Gastrocnemius medialis (tissue), 4 donors: ENCODE measurements around the gene PDAP1.

Experiments
- POLR2A ChIP-seq, 2 donors: fragments of 450-650 bp; IDR thresholded peaks; one replicate each; pipeline ENCODE4 v1.6.1; 2017; ENCODE audit warnings: antibody characterized with exemption in 2 of 2, mild to moderate bottlenecking in 2 of 2, moderate library complexity in 2 of 2
- TF ChIP-seq, protein P1 (sequence below), 5 experiments: fragments of 450-650 bp in 3 of 5; fragments of 200-600 bp in 2 of 5; sonication (generic) in 2 of 5; IDR thresholded peaks in 4 of 5; conservative IDR thresholded peaks in 1 of 5; 1 replicate in 4 of 5; 2 replicates in 1 of 5; pipeline ENCODE4 v1.5.1; 2016 to 2019; ENCODE audit warnings: antibody characterized with exemption in 5 of 5, mild to moderate bottlenecking in 3 of 5, moderate library complexity in 3 of 5

DNA sequence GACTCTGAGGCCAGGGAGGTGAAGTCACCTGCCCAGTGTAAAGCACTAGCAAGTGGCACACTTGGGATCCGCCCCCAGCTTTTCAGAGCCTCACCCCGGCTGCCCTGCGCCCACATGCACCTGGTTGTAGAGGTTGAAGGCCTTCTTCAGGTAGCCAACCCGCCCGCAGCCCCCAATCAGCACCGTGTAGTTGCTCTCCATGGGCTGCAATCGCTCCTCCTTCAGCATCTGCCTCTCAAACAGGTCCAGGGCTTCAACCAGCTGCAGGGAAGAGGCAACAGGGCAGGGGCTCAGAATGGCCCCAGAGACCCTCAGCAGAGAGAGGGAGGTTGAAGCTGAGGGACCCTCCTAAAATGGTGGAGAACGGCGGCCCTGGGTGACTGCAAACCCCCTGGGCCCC lies 24.8 kb upstream of the PDAP1 start:
- TF ChIP-seq, protein P1, sequence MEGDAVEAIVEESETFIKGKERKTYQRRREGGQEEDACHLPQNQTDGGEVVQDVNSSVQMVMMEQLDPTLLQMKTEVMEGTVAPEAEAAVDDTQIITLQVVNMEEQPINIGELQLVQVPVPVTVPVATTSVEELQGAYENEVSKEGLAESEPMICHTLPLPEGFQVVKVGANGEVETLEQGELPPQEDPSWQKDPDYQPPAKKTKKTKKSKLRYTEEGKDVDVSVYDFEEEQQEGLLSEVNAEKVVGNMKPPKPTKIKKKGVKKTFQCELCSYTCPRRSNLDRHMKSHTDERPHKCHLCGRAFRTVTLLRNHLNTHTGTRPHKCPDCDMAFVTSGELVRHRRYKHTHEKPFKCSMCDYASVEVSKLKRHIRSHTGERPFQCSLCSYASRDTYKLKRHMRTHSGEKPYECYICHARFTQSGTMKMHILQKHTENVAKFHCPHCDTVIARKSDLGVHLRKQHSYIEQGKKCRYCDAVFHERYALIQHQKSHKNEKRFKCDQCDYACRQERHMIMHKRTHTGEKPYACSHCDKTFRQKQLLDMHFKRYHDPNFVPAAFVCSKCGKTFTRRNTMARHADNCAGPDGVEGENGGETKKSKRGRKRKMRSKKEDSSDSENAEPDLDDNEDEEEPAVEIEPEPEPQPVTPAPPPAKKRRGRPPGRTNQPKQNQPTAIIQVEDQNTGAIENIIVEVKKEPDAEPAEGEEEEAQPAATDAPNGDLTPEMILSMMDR (IDR thresholded peaks at IDR 0.05 in 4 of 5, conservative IDR thresholded peaks at IDR 0.05 in 1 of 5), result no peak
- TF ChIP-seq POLR2A (IDR thresholded peaks at IDR 0.05), result no peak
